Right atrium auricular region (tissue), 2 donors: ENCODE measurements around the gene ANKFY1. TPM values are rescaled to one million over a fixed set of nuclear protein-coding genes. Genes with fewer than 3 reads are reported as not detected.

Experiments
- DNase-seq: peaks from one replicate; pipeline ENCODE4 v3.0.0-alpha.2; 2019; ENCODE audit warnings: low spot score
- H3K27ac ChIP-seq, 2 donors: fragments of 200-600 bp; sonication (generic); 1 replicate in 1 of 2; 2 replicates in 1 of 2; pipeline ENCODE4 v1.5.1; 2016 to 2019
- H3K27me3 ChIP-seq, 2 donors: fragments of 200-600 bp; sonication (generic); one replicate each; pipeline versions ENCODE4 v1.5.1 to v1.6.0; 2017 to 2019
- H3K36me3 ChIP-seq: fragments of 200-600 bp; sonication (generic); one replicate; pipeline ENCODE4 v1.5.1; 2016
- H3K4me1 ChIP-seq, 2 donors: fragments of 200-600 bp; sonication (generic); one replicate each; pipeline versions ENCODE4 v1.5.1 to v1.6.0; 2017 to 2019
- H3K4me3 ChIP-seq, 2 donors: fragments of 200-600 bp; sonication (generic); 1 replicate in 1 of 2; 2 replicates in 1 of 2; pipeline ENCODE4 v1.5.1; 2017 to 2019; ENCODE audit warnings: mild to moderate bottlenecking in 1 of 2, moderate library complexity in 1 of 2
- H3K9me3 ChIP-seq, 2 donors: fragments of 200-600 bp; sonication (generic); one replicate each; pipeline ENCODE4 v1.5.1; 2019
- total RNA-seq, 2 donors: library from RNA; depleted of rRNA; stranded (reverse); fragments of >200 nt; gene quantifications; one replicate each; pipeline ENCODE4 v1.1.0, GENCODE V29; 2016
- TF ChIP-seq, protein P1 (sequence below), 2 donors: fragments of 200-600 bp; sonication (generic); IDR thresholded peaks; one replicate each; pipeline ENCODE4 v1.5.1; 2019; ENCODE audit warnings: antibody characterized with exemption in 2 of 2

Gene ANKFY1
- total RNA-seq, 2 donors from 2014 or later = 13.9 to 16.7 TPM

DNA sequence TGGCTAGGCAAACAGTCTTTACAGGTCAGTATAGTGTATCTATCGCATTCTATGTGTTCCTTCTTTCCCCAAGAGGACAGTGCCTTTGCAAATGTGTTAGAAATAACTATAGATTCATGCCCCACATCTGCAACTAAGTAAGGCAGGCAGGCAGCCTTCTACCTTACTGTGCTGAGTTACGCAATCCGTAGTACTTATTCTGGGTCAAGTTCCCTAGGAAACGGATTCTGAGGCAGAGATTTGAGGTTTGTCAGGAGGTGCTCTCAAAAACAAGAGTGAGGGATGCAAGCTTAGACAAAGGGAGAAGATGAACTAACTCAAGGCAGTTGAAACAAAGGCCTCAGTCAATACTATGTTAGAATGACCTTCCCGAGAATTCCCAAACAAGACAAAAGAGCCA is 12.7 kb upstream of the ANKFY1 start:
- H3K9me3 ChIP-seq = no peaks in the 10 kb centered on the region
- no peak for DNase-seq
- H3K27ac ChIP-seq = no peak overlapping the region
- peaks cover 0 to 14% of the 10 kb centered on the region in 2 donors for H3K4me1 ChIP-seq
- no peaks in the 10 kb centered on the region for H3K27me3 ChIP-seq
- H3K36me3 ChIP-seq = peaks cover 10% of the 10 kb centered on the region
- TF ChIP-seq, protein P1, sequence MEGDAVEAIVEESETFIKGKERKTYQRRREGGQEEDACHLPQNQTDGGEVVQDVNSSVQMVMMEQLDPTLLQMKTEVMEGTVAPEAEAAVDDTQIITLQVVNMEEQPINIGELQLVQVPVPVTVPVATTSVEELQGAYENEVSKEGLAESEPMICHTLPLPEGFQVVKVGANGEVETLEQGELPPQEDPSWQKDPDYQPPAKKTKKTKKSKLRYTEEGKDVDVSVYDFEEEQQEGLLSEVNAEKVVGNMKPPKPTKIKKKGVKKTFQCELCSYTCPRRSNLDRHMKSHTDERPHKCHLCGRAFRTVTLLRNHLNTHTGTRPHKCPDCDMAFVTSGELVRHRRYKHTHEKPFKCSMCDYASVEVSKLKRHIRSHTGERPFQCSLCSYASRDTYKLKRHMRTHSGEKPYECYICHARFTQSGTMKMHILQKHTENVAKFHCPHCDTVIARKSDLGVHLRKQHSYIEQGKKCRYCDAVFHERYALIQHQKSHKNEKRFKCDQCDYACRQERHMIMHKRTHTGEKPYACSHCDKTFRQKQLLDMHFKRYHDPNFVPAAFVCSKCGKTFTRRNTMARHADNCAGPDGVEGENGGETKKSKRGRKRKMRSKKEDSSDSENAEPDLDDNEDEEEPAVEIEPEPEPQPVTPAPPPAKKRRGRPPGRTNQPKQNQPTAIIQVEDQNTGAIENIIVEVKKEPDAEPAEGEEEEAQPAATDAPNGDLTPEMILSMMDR (IDR thresholded peaks at IDR 0.05) = no peak
- H3K4me3 ChIP-seq = no peak overlapping the region

DNA sequence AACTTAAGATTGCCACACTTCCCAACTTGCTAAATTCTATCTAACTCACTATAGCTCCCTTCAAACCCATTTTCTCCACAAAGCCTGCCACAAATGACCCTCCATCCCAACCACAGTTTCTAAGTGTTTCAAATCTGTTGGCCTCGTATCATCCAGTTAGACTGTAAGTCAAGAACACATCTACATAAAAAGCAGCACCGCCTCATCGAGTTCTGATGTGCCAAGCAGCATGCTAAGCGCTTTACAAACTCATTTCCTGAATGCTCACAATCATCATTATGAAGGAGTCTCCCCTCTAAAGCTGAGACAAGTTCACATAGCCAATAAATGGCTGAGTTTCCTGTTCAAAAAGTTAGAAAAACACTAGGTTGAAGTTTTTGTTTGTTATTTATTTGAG is 9.2 kb upstream of the ANKFY1 start:
- Histone ChIP-seq H3K36me3 (peaks cover 6% of the 10 kb centered on the region), H3K4me1 (peaks cover 0 to 25% of the 10 kb centered on the region in 2 donors), H3K4me3 (no peak overlapping the region), H3K27me3 (no peaks in the 10 kb centered on the region), H3K9me3 (no peaks in the 10 kb centered on the region), H3K27ac (no peak overlapping the region)
- TF ChIP-seq, protein P1 (IDR thresholded peaks at IDR 0.05) = no peak
- no peak for DNase-seq

DNA sequence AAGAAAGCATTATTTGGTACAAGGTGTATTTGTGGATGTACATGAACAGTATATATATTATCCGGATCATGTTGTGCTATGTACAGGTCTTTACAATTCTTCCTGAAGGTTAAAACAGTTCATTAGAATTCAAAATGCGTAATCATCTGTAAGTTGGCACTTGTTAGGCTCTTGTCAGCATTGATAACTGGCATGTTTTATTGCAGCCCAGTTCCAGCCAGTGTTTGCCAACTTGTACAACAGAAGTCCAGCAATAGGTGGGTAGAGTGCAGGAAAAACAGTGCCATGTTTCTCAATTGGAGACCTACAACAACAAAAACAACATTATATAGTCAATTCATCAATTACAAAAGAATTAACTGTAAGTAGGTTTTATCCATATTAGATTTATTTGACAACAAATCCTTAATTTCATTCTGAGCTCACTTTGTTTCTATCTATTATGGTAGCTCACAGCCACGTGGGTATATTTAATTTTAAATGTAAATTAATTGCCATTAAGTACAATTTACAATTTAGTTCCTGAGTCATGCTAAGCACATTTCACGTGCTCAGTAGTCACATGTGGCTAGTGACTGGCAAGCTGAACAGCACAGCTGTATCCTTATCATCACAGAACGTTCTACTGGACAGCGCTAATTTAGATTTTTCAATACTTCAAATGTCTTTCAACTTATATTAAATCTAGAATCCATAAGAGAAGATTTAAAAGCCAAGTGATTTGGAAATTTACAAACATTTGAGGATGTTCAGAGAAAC is 8.6 kb upstream of the ANKFY1 start:
- Histone ChIP-seq H3K9me3 (no peaks in the 10 kb centered on the region), H3K27me3 (no peaks in the 10 kb centered on the region), H3K4me3 (no peak overlapping the region), H3K36me3 (peaks cover 6% of the 10 kb centered on the region), H3K4me1 (peaks cover 0 to 25% of the 10 kb centered on the region in 2 donors), H3K27ac (no peak overlapping the region)
- no peak for DNase-seq
- TF ChIP-seq, protein P1 (IDR thresholded peaks at IDR 0.05) = no peak

DNA sequence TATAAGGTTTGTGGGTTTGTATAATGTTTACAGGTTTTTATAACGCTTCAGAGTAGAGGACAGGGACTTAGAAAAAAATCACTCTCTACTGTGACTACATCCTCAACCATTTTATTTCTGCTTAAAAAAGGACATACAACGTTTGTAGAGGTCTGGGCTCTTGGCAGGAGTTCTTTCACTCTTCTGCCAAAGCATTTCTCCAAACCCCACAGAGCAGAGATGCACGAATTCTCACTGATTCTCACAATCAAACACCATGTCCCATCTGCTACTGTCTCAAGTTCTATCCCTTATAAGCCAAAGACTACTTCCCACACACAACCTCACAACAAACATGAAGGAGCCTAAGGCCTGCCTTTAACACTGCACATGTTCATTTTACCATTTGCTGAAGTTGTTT is 7.0 kb upstream of the ANKFY1 start:
- TF ChIP-seq, protein P1 (IDR thresholded peaks at IDR 0.05) = no peak
- H3K27ac ChIP-seq = peak overlapping the region; percentile 18 to 22
- no peaks in the 10 kb centered on the region for H3K36me3 ChIP-seq
- peaks cover 0 to 25% of the 10 kb centered on the region in 2 donors for H3K4me1 ChIP-seq
- no peak overlapping the region for H3K4me3 ChIP-seq
- no peak for DNase-seq
- H3K27me3 ChIP-seq = no peaks in the 10 kb centered on the region
- H3K9me3 ChIP-seq = no peaks in the 10 kb centered on the region

DNA sequence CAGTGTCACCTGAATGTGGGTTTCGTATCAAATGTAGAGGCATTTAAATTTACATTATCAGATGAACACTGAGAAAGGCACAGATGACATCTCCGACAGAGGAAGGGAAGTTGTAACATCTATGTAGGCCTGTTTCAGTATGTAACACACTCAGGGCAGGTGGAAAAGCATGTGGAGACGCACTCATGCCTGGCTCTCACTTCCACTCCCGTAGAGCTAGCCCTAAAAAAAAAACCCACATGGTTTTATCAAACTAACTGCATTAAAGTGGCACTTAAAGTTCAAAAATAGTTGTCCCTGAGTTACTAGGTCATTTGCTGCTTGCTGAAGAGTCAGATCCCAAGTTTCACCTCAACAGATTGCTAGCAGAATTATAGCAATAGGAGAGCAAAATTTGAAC is 6.1 kb upstream of the ANKFY1 start:
- no peak overlapping the region for H3K27ac ChIP-seq
- H3K4me3 ChIP-seq = no peak overlapping the region
- no peaks in the 10 kb centered on the region for H3K27me3 ChIP-seq
- H3K36me3 ChIP-seq = no peaks in the 10 kb centered on the region
- TF ChIP-seq, protein P1 (IDR thresholded peaks at IDR 0.05) = no peak
- no peak for DNase-seq
- peaks cover 0 to 25% of the 10 kb centered on the region in 2 donors for H3K4me1 ChIP-seq
- no peaks in the 10 kb centered on the region for H3K9me3 ChIP-seq

DNA sequence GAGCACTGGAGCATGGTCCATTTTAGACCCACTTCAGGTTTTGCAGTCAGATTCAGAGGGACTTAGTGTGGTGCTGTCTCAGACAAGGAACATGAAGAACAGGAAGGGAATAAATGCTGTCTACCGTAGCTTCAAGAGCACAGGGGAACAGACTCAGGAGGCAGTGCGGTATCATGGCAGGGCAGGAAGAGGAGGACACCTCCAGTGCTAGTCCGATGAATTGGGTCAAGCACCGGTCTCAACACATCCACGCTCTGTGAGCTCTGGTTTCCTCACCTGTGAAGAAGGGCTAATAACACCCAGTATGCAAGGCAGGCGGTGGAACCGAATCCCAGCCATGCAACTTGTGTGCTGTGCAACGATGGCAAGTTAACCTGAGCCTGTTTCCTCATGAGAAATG is 3.6 kb upstream of the ANKFY1 start:
- TF ChIP-seq, protein P1 (IDR thresholded peaks at IDR 0.05) = no peak
- H3K36me3 ChIP-seq = no peaks in the 10 kb centered on the region
- no peaks in the 10 kb centered on the region for H3K27me3 ChIP-seq
- no peak overlapping the region for H3K27ac ChIP-seq
- H3K9me3 ChIP-seq = no peaks in the 10 kb centered on the region
- H3K4me3 ChIP-seq = no peak overlapping the region
- no peak for DNase-seq
- H3K4me1 ChIP-seq = peaks cover 0 to 30% of the 10 kb centered on the region in 2 donors
